ENCODE data around the gene POLH.

POLH gene

DNA sequence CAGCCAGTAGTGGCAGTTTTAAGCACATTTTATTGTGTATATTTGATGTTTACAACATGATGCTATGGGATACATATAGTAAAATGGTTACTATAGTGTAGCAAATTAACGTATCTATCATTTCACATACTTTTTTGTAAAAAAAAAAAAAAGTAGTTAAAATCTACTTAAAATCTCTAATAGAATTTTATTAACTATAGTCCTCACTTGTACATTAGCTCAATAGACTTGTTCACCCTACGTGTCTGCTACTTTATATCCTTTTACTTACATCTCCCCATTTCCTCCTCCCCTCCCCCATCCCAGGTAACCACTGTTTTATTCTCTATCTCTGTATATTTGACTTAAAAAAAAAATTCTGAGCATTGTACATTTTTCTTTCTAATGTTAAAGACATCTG lies 30.0 kb downstream of the POLH start:
- DNase-seq (ENCODE audit: low read depth, low spot score), result no peak

- DNase-seq (ENCODE audit: low read depth, low spot score), result peak; percentile 29
Measured at GRCh38 chr6:43608310-43608763, 32.4 kb downstream of the POLH start.

DNA sequence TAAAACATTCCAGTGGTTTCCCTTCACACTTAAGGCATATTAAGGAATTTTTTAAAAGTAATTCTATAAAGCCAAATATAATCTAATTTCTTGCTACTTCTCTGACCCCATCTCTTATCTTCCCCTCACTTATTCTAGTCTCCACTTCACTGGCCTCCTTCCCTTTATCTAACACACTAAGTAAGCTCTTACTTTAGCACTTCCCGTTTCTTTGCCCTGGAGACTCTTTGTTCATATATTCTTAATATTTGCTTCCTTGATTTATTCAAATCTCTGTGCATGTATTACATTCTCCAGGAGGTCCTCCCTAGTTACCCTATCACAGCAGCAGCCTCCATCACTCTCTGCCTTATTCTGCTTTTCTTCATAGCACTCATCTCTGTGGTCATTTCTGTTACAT lies 32.8 kb downstream of the POLH start:
- no peak for DNase-seq (ENCODE audit: low read depth, low spot score)

- DNase-seq (ENCODE audit: low read depth, low spot score), result no peak
Measured at GRCh38 chr6:43609402-43609801, 33.4 kb downstream of the POLH start.

- DNase-seq (ENCODE audit: low read depth, low spot score), result no peak
Measured at GRCh38 chr6:43610431-43610830, 34.4 kb downstream of the POLH start.

- no peak for DNase-seq (ENCODE audit: low read depth, low spot score)
Measured at GRCh38 chr6:43613721-43614395, 37.9 kb downstream of the POLH start.

- DNase-seq (ENCODE audit: low read depth, low spot score), result no peak
Measured at GRCh38 chr6:43614396-43614730, 38.4 kb downstream of the POLH start.

GRCh38 chr6:43616725-43617472 lies 40.9 kb downstream of the POLH start:
- DNase-seq (ENCODE audit: low read depth, low spot score), result no peak

- DNase-seq (ENCODE audit: low read depth, low spot score), result no peak
Measured at GRCh38 chr6:43621078-43621835, 45.3 kb downstream of the POLH start.

DNA sequence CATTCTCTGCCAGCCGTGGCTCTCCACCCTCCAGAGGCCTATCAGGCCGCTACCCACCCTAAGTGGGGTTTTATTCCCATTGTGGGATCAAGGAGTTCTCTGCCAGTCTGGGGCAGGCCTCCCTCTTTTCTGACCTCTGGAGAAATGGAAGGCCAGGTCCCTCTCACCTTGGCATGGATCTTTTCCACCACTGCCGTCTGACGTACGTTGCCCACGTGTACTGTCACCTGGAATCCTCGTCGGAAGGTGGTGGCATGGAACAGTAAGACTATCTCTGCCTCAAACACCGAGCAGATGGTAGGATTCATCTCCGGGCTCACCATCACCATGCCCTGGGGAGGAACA lies 45.8 kb downstream of the POLH start:
- DNase-seq (ENCODE audit: low read depth, low spot score), result no peak

- no peak for DNase-seq (ENCODE audit: low read depth, low spot score)
Measured at GRCh38 chr6:43622541-43622940, 46.6 kb downstream of the POLH start.

DNA sequence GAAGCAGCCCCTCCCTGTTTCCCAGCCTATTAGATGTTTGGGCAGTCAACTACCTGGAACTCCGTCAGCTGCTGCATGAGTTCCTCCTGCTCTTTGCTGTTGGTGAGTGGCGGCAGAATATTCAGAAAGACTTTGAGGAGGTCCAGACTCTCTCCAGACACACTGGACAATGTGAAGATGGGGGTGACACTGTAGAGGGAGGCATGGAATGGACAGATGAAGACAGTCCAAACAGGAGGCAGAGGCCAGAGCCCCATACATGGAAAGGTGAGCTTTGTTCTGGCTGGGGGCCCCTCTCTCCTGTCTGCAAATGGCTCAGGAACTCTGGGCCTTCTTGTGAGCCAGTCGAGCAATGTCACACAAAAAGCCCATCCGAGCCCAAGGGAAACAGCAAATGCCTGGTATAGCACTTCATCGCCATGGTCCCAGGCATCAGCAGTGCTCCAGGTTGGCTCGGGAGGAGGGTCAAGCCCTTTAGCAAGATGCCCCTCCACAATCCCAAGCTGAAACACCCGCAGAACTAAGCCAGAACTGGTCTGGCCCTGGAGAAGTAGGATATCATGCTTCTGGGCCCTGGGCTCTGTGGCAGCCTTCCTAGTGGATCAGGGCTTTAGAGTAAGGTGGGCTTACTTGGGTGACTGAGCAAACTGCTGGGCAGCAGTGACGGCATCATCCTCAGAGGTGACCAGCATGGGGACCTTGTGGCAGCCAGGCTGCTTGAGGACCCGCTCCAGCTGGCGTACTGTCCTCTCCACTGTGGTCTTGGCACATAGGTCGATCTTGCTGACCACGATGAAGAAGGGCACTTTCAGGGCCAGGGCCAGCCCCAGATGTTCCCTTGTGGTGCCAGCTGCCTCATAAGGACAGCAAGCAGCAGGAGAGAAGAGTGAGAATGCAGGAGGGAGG lies 48.1 kb downstream of the POLH start:
- no peak for DNase-seq (ENCODE audit: low read depth, low spot score)

DNA sequence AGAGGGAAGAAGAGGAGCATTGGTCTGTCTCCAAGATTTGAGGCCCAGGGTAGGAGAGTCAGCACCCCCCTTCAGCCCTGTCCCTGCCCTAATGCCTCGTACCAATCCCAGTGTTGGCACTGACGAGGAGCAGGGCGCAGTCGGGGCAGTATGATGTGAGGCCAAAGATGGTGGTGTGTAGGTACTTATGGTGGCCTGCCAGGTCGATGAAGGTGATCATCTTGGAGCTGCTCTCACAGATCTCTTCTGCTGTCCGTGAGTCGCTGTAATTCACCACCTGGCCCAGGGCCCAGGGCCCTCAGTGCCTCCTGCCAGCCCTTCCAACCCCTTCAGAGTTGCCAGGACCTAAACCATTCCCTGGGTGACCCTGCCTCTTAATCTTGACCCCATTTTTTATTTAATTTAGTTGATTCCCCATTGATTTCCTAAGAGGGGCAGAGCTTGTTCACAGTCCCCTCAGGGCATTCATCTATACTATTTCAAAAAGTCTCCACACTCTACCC lies 48.9 kb downstream of the POLH start:
- DNase-seq (ENCODE audit: low read depth, low spot score), result no peak

DNA sequence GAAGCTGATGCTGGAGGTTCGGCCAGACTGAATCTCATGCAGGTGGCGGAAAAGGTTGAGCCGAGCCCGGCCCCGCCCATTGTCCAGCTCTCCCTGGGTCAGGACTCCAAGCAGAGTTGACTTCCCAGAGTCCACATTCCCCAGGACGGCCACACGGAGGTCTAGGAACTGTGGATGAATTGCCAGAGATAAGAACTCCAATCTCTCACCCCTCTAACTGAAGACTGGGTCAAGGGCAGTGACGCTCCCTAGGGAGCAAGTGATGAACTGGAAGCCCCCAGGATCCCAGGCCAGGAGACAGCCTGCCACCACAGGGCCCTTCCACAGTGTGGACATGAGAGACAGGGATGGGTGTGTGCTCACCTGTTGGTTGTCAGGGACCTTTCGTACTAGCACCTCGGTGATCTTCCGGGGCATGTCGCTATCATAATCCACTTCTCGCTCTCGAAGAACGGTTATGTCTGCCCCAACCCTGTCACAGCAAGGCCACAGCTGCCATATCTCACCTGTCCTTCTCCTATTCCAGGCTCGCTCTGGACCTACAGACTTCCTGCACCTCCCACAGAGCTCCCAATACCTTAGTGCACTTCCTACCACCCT lies 49.5 kb downstream of the POLH start:
- no peak for DNase-seq (ENCODE audit: low read depth, low spot score)

GRCh38 chr6:43627008-43627825 lies 51.2 kb downstream of the POLH start:
- no peak for DNase-seq (ENCODE audit: low read depth, low spot score)

DNA sequence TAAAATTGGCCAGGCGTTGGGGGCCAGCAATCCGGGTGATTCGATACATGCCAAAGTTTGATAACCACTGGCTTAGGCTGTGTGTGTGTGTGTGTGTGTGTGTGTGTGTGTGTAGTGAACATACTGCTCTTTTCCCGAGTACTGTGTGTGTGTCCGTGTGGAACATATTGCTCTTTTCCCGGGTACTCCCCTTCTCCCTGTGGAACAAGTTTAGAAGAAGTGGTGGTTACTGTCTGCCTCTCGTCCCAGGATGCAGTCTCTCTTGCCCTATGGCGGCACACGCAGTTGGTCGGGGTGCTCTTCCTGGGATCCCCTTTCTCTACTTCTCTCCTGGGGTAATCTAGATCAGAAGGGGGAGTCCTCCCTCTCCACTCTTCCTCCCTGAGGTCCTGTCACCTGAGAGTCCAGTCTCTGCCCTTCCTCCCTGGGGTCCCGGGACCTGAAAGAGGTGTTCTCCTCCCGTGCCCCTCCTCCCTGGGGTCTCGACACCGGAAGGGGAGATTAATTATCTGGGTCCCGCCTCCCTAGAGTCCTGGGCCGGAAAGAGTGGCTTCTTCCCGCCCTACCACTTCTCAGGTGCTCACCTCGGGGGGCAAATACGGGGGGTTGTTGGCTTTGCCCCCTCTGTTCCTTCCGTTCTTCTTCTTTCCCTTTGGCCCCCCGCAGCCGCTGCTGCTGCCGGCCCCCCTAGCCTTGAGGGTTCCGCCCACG lies 52.6 kb downstream of the POLH start:
- peak; percentile 17 for DNase-seq (ENCODE audit: low read depth, low spot score)

- DNase-seq (ENCODE audit: low read depth, low spot score), result peak; percentile 89
Measured at GRCh38 chr6:43629104-43629504, 53.1 kb downstream of the POLH start, which contains the start of gene GTPBP2. Gene GTPBP2 (minus strand): TSS chr6:43629264. CDS start chr6:43629162, 102 bp downstream.

- DNase-seq (ENCODE audit: low read depth, low spot score), result peak; percentile 71
Measured at GRCh38 chr6:43629505-43630300, 53.7 kb downstream of the POLH start.
